GM06990 (cell line): ENCODE results near the gene UNC13B.

Experiments used
- DNase-seq: peaks from one replicate; pipeline ENCODE4 v3.0.0-alpha.2; 2011; ENCODE audit not compliant: insufficient read length; ENCODE audit errors: extremely low read depth
- H3K27me3 ChIP-seq: replicated peaks from 2 replicates; pipeline ENCODE4 v1.6.0; 2011; ENCODE audit warnings: low read length; ENCODE audit not compliant: control insufficient read depth, insufficient read depth
- H3K36me3 ChIP-seq: 2 replicates; pipeline ENCODE4 v1.5.1; 2011; ENCODE audit warnings: low read length; ENCODE audit not compliant: control insufficient read depth, insufficient read depth
- H3K4me3 ChIP-seq: replicated peaks from 2 replicates; pipeline ENCODE4 v1.5.1; 2011; ENCODE audit warnings: low read depth, mild to moderate bottlenecking, control low read depth, low read length
- CTCF ChIP-seq: IDR thresholded peaks from 2 replicates; pipeline ENCODE4 v1.5.1; 2011; ENCODE audit warnings: low read length, control low read depth, mild to moderate bottlenecking, inconsistent platforms; ENCODE audit not compliant: insufficient read depth, poor library complexity, severe bottlenecking

UNC13B gene

GRCh38 chr9:35416098-35416427 lies 254.3 kb downstream of the UNC13B start:
- Histone ChIP-seq H3K27me3 (no peaks in the 10 kb centered on the region), H3K36me3 (no peaks in the 10 kb centered on the region), H3K4me3 (no peak overlapping the region)
- no peak for TF ChIP-seq CTCF
- no peak for DNase-seq

GRCh38 chr9:35422346-35422745 lies 260.5 kb downstream of the UNC13B start:
- no peak for DNase-seq
- Histone ChIP-seq H3K36me3 (no peaks in the 10 kb centered on the region), H3K4me3 (no peak overlapping the region), H3K27me3 (no peaks in the 10 kb centered on the region)
- TF ChIP-seq CTCF = no peak

GRCh38 chr9:35422753-35423152 lies 260.9 kb downstream of the UNC13B start:
- TF ChIP-seq CTCF = no peak

GRCh38 chr9:35423499-35423898 lies 261.7 kb downstream of the UNC13B start:
- Histone ChIP-seq H3K27me3 (no peaks in the 10 kb centered on the region), H3K36me3 (no peaks in the 10 kb centered on the region), H3K4me3 (no peak overlapping the region)
- DNase-seq = no peak
- no peak for TF ChIP-seq CTCF

More at GRCh38 chr9:35422753-35423152, 260.9 kb downstream of the UNC13B start:
- no peak for DNase-seq
- no peaks in the 10 kb centered on the region for H3K36me3 ChIP-seq
- no peaks in the 10 kb centered on the region for H3K27me3 ChIP-seq
- H3K4me3 ChIP-seq = no peak overlapping the region

GRCh38 chr9:35424356-35425352 lies 262.8 kb downstream of the UNC13B start:
- Histone ChIP-seq H3K4me3 (no peak overlapping the region), H3K36me3 (no peaks in the 10 kb centered on the region), H3K27me3 (no peaks in the 10 kb centered on the region)
- no peak for TF ChIP-seq CTCF
- no peak for DNase-seq
